Central memory CD8-positive, alpha-beta T cell (primary cell): ENCODE measurements around the gene PARVB.
A peak's percentile ranks its signal among the peaks of the same experiment; 100 is the strongest.

Experiments
- ATAC-seq: fragments of 150-1000 bp; cut with Tn5 transposase; replicated peaks from 2 replicates; pipeline ENCODE4 v1.10.0; 2022; ENCODE audit warnings: mild to moderate bottlenecking, moderate FRiP score, moderate number of reproducible peaks; ENCODE audit not compliant: poor library complexity, severe bottlenecking; ENCODE audit errors: extremely low read depth
- DNase-seq, 2 donors: peaks; one replicate each; pipeline ENCODE4 v3.0.0; 2021; ENCODE audit warnings: low spot score in 2 of 2
- H3K27ac Mint-ChIP-seq: one replicate; pipeline ENCODE4 v1.8.0; 2022; ENCODE audit warnings: low read depth, mild to moderate bottlenecking, moderate library complexity, mixed read lengths
- H3K27me3 Mint-ChIP-seq: one replicate; pipeline ENCODE4 v1.8.0; 2022; ENCODE audit warnings: mixed read lengths
- H3K36me3 Mint-ChIP-seq: one replicate; pipeline ENCODE4 v1.8.0; 2022; ENCODE audit warnings: mild to moderate bottlenecking, moderate library complexity, mixed read lengths; ENCODE audit not compliant: insufficient read depth
- H3K4me1 Mint-ChIP-seq: one replicate; pipeline ENCODE4 v1.8.0; 2022; ENCODE audit warnings: mixed read lengths
- H3K4me3 Mint-ChIP-seq: one replicate; pipeline ENCODE4 v1.8.0; 2022; ENCODE audit warnings: mild to moderate bottlenecking, moderate library complexity, mixed read lengths
- H3K9me3 Mint-ChIP-seq: one replicate; pipeline ENCODE4 v1.8.0; 2022; ENCODE audit warnings: mixed read lengths

Gene PARVB, protein sequence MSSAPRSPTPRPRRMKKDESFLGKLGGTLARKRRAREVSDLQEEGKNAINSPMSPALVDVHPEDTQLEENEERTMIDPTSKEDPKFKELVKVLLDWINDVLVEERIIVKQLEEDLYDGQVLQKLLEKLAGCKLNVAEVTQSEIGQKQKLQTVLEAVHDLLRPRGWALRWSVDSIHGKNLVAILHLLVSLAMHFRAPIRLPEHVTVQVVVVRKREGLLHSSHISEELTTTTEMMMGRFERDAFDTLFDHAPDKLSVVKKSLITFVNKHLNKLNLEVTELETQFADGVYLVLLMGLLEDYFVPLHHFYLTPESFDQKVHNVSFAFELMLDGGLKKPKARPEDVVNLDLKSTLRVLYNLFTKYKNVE

DNA sequence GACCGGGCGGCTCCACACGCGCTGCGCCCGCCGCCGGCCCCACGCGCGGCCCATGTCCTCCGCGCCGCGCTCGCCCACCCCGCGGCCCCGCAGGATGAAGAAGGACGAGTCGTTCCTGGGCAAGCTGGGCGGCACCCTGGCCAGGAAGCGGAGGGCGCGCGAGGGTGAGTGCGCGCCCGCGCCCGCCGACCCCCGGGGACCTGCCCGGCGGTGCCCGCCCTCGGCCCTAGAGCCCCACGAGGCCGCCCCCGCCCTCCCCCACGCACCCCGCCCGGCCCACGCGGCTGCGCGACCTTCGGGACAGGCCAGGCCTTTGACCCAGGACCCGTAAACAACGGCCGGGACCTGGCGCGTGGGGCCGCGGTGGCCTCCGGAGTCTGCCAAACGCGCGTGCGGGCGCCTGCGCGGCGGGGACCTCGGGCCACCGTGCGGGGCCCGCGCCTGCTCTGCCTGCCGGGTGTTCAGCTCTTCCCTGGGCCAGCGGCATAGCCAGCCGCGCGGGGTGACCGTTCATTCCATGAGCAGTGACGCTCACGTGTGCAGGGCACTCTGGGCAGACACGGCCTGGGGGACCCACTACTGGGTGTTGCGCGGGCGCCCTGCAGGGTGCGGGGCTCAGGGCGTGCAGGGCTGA lies at the start of gene PARVB:
Gene PARVB, plus strand, starts transcription at position 15 of the 634 bp plus-strand sequence. Its CDS starts 38 bp downstream, at position 53.
- DNase-seq (no peak), ATAC-seq (no peak)
- peak within 1 kb of the TSS; percentile 79 for H3K4me3 Mint-ChIP-seq
- H3K27me3 Mint-ChIP-seq: no peaks in the 10 kb centered on the region
- H3K27ac Mint-ChIP-seq: peak within 1 kb of the TSS; percentile 96
- H3K36me3 Mint-ChIP-seq: peaks cover 4% of the 10 kb centered on the region
- H3K4me1 Mint-ChIP-seq: peaks cover 43% of the 10 kb centered on the region
- H3K9me3 Mint-ChIP-seq: no peaks in the 10 kb centered on the region

DNA sequence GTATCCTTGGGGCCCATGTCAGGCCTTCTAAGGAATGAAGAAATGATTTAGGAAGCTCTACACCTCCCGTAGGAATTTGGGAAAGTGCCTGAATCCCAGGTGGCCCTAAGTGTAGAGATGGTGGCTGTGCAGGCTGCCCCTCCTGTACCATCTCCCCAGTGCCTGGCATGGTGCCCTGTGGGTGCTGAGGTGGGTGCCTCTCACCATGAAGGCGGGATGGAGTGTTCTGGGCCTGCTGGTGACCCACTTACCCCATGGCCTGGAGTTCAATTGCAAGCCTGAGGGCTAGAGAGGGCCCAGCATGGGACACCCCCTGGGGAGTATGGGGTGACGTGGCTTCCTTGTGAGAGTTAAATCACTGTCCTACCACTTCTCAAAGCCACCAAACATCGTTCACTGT lies 49.1 kb upstream of the PARVB start:
- ATAC-seq: no peak
- Mint-ChIP-seq H3K27me3 (no peaks in the 10 kb centered on the region), H3K9me3 (no peaks in the 10 kb centered on the region), H3K27ac (peak overlapping the region; percentile 49), H3K4me1 (no peaks in the 10 kb centered on the region), H3K36me3 (peaks cover 60% of the 10 kb centered on the region), H3K4me3 (no peak overlapping the region)
- DNase-seq: no peak

DNA sequence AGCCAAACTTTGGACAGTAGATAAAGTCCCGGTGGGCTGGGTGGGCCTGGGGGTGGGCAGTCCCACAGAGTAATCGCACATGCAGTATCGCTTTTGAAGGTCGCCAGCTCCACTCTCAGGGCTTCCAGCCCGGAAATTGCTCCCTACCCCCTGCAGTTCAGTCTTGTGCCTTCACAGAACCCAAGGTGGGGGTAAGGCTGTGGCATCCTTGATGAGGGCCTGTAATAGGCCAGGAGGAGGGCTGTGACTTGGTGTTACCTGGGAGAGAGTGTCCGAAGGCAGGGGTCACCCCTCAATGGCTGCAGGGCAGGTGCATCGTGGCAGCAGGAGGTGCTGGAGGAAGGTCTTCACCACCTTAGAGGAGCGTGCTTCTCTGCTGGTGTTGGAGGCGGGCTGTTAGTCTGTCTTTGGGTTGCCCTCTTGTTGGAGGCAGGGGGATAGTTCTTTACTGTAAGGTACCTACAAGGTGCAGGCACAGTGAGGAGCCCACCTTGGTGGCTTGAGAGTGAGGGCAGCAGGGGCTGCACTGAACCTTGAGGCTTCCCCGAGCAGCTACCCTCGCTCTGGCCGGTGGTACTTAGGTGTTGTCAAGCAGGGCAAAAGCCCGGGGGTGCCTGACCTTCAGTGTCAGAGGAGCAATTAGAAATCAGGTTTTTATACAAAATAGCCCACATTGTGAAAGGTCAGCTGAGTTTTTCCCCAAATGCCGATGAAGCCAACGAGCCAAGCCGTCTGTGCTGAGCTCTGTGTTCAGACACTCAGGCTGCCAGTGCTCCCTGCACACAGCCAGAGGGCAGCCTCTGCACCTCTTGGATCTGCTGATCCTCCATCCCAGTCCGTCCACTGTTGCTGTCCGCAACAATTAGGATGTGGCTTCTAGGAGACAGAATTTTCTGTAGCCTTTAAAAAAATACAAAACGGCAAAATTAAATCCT lies 47.0 kb upstream of the PARVB start:
- peaks cover 56% of the 10 kb centered on the region for H3K36me3 Mint-ChIP-seq
- H3K9me3 Mint-ChIP-seq: no peaks in the 10 kb centered on the region
- H3K27me3 Mint-ChIP-seq: no peaks in the 10 kb centered on the region
- DNase-seq (no peak), ATAC-seq (no peak)
- H3K4me3 Mint-ChIP-seq: no peak overlapping the region
- H3K27ac Mint-ChIP-seq: peak overlapping the region; percentile 73
- H3K4me1 Mint-ChIP-seq: no peaks in the 10 kb centered on the region

DNA sequence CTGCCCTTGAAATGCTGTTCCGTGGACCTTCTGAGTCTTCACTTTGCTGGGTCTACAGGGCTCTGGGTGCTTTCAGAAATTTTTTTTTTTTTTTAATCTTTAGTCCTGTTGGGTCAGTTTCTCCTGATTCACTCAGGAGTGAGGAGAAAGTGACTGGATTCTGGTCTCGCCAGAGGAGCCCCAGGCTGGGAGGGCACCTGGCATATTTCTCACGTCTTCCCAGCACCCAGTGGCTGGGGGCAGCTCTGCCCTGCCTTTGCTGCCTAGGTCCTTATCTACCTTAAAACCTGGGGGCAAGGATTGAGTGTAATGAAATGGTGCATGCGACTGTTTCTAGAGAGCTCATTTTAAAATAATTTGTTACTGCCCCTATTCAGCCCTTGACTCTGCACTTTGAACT lies 45.5 kb upstream of the PARVB start:
- ATAC-seq (no peak), DNase-seq (no peak)
- Mint-ChIP-seq H3K4me1 (no peaks in the 10 kb centered on the region), H3K27me3 (no peaks in the 10 kb centered on the region), H3K27ac (no peak overlapping the region), H3K4me3 (no peak overlapping the region), H3K36me3 (peaks cover 49% of the 10 kb centered on the region), H3K9me3 (no peaks in the 10 kb centered on the region)

- Mint-ChIP-seq H3K4me3 (no peak overlapping the region), H3K9me3 (no peaks in the 10 kb centered on the region), H3K27me3 (no peaks in the 10 kb centered on the region), H3K4me1 (no peaks in the 10 kb centered on the region), H3K36me3 (peaks cover 57% of the 10 kb centered on the region), H3K27ac (no peak overlapping the region)
- DNase-seq: no peak
- no peak for ATAC-seq
These were observed 43.5 kb upstream of the PARVB start for GRCh38 chr22:43980579-43980978.

GRCh38 chr22:43980996-43981395 lies 43.1 kb upstream of the PARVB start:
- Mint-ChIP-seq H3K36me3 (peaks cover 56% of the 10 kb centered on the region), H3K27me3 (no peaks in the 10 kb centered on the region), H3K4me1 (no peaks in the 10 kb centered on the region), H3K9me3 (no peaks in the 10 kb centered on the region), H3K27ac (no peak overlapping the region), H3K4me3 (no peak overlapping the region)
- DNase-seq: no peak
- no peak for ATAC-seq

- Mint-ChIP-seq H3K4me3 (no peak overlapping the region), H3K4me1 (no peaks in the 10 kb centered on the region), H3K27me3 (no peaks in the 10 kb centered on the region), H3K27ac (no peak overlapping the region), H3K9me3 (no peaks in the 10 kb centered on the region), H3K36me3 (peaks cover 51% of the 10 kb centered on the region)
- DNase-seq (no peak), ATAC-seq (no peak)
These were observed 40.3 kb upstream of the PARVB start for GRCh38 chr22:43983808-43984207.

DNA sequence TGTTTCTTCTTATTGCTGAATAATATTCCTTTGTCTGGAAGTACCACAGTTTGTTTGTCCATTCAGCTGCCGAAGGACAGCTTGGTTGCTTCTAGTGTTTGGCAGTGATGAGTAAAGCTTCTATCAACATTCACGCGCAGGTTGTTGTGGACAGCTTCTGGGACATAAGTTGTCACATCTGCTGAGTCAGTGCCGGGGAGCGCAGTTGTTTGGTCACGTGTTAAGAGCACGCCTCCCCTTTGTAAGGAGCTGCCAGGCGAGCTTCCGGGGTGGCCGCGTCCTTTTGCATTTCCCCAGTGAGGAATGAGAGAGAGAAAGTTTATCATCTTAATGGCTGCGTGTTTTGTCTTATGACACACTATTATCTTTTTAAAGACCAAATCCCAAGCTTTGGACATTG lies 38.6 kb upstream of the PARVB start:
- Mint-ChIP-seq H3K27ac (no peak overlapping the region), H3K27me3 (no peaks in the 10 kb centered on the region), H3K4me1 (no peaks in the 10 kb centered on the region), H3K9me3 (no peaks in the 10 kb centered on the region), H3K36me3 (peaks cover 51% of the 10 kb centered on the region), H3K4me3 (no peak overlapping the region)
- DNase-seq (no peak), ATAC-seq (no peak)

DNA sequence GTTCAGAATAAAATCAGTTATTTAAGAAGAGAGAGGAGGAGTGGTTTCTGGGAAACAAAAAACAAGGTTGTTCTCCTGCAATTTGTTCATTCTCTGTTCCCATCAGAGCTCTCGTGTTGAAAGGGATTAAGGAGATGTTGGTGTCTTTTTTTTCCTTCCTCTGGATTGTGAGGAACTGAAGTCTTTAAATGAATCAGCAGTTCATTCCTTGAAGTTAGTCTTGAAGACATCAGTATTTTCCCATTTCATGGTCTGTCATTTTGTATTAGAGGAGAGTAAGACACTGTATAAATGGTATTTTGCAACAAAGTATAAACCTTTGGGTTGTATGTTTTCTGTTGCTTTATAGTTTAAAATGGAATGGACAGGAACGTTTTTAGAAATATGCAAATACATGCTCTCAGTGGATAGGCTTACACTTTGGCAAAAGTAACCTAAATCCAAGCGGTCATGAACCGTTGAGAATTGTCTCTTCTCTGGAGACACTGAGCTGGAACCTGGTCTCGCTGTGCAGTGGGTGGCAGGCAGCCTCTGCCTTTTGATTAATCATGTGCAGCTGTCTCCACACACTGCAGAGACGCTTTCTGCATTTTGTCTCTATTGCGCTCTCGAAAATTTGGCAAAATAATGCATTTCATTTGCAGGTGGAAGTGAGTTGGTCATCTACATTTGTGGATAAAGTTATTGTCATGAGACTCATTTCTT lies 35.8 kb upstream of the PARVB start:
- H3K4me1 Mint-ChIP-seq: peaks cover 3% of the 10 kb centered on the region
- no peak for ATAC-seq
- H3K4me3 Mint-ChIP-seq: no peak overlapping the region
- no peak for DNase-seq
- no peaks in the 10 kb centered on the region for H3K9me3 Mint-ChIP-seq
- H3K27me3 Mint-ChIP-seq: no peaks in the 10 kb centered on the region
- H3K27ac Mint-ChIP-seq: no peak overlapping the region
- peaks cover 70% of the 10 kb centered on the region for H3K36me3 Mint-ChIP-seq

GRCh38 chr22:43988960-43989359 lies 35.1 kb upstream of the PARVB start:
- H3K4me1 Mint-ChIP-seq: peaks cover 10% of the 10 kb centered on the region
- H3K4me3 Mint-ChIP-seq: no peak overlapping the region
- H3K27me3 Mint-ChIP-seq: no peaks in the 10 kb centered on the region

GRCh38 chr22:43990044-43990443 lies 34.1 kb upstream of the PARVB start:
- Mint-ChIP-seq H3K9me3 (no peaks in the 10 kb centered on the region), H3K36me3 (peaks cover 62% of the 10 kb centered on the region), H3K4me1 (peaks cover 18% of the 10 kb centered on the region), H3K4me3 (no peak overlapping the region), H3K27me3 (no peaks in the 10 kb centered on the region), H3K27ac (no peak overlapping the region)
- no peak for ATAC-seq
- no peak for DNase-seq

More at GRCh38 chr22:43988960-43989359, 35.1 kb upstream of the PARVB start:
- no peaks in the 10 kb centered on the region for H3K9me3 Mint-ChIP-seq
- peaks cover 68% of the 10 kb centered on the region for H3K36me3 Mint-ChIP-seq
- no peak for ATAC-seq
- H3K27ac Mint-ChIP-seq: no peak overlapping the region
- DNase-seq: no peak
